Activated T-cell treated with anti-CD3 and anti-CD28 coated beads, Interleukin-2, amount 50 U/mL, for 1 hour (primary cell): ENCODE results near the gene GADL1.

ENCODE experiments used
- DNase-seq: peaks from one replicate; pipeline ENCODE4 v3.0.0-alpha.2; 2020

The GADL1 gene

DNA sequence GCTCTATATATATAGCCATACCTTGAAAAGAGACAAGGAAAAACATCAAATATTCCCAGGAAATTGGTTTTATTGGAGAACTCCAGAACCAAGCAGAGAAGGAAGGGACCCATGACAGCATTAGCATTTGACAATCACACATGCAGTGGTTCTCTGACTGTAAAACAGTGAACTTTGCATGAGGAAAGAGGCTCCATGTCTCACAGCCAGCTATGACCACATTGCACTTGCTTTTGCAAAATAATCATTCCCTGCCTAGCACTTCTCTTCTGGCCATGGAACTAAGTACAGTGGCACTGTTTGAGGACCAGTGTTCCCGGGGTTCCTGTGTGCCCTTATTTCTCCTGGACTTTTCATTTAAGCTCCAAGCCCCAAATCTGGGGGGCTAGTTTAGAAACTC, 202.5 kb downstream of the GADL1 start:
- no peak for DNase-seq

DNA sequence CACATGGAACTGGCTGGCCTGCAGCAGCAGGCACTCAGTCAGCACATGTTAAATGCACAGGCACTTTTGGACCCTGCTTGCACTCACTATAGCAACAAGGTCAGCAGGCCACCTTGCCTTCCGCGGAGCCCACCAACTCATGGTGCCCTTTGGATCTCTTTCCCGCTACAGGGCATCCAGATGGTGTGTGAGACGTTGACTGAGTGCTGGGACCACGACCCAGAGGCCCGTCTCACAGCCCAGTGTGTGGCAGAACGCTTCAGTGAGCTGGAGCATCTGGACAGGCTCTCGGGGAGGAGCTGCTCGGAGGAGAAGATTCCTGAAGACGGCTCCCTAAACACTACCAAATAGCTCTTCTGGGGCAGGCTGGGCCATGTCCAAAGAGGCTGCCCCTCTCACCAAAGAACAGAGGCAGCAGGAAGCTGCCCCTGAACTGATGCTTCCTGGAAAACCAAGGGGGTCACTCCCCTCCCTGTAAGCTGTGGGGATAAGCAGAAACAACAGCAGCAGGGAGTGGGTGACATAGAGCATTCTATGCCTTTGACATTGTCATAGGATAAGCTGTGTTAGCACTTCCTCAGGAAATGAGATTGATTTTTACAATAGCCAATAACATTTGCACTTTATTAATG, 203.1 kb downstream of the GADL1 start:
- DNase-seq: no peak

- DNase-seq: no peak
These were observed 204.3 kb downstream of the GADL1 start for GRCh38 chr3:30690199-30690598.

GRCh38 chr3:30688776-30689641, 205.5 kb downstream of the GADL1 start:
- no peak for DNase-seq

DNA sequence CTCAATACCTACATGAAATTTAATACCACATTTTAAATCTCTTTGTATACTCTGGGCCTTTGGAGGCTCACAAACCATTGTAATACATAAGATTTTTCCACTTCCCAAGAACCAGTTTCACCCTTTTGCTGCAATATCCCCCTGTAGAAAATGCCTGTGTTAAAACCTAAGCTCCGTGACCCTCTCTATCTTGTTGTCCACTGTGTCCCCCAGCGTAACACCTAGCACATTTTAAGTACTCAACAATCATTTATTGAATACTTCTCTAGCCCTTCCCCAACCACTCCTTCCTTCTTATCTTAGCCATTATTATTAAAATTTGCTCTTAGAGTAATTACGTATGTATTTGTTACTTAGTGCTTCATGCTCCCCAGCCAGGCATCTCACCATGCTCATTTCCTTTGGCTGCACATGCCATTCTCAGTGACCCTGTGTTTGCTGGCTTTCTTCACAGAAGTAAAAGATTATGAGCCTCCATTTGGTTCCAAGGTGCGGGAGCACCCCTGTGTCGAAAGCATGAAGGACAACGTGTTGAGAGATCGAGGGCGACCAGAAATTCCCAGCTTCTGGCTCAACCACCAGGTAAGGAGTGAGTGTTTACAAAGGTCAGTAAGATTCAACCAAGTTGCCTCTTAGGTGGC, 206.4 kb downstream of the GADL1 start:
- DNase-seq: no peak

DNA sequence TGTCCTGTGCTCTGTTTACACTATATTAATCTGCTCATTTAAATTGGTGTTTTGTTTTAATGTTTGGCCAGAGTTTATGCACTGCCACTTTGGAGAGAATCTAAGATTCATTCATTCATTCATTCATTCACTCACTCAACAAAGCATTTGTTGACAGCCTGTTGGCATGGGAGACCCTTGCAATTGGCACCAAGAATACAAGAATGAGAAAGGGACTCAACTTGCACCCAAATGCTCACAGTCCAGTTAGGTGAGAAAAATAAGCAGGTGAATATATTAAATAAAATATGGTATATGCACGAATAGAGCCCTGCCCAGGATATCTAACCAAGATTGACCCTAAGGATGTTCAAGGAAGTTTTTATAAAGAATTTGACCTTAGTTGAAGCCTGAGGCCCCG, 207.7 kb downstream of the GADL1 start:
- DNase-seq: no peak

DNA sequence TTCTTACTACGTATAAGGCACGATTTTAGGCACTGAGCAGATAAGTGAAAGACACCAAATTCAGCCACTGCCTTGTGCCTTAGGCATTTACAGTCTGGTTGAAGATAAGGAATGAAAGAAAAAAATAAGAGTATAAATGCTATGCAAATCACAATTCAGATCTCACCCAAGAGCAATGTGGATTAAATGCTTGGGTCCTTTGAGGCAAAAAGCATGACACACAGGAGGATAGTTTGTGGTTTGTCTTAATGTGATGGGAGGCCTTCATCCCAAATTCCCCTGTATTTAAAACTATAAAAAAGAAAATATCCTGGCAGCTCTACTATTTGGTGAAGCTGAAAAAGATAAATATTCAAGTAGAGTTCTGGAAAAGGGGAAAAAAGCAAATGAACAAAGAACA, 208.3 kb downstream of the GADL1 start:
- DNase-seq: no peak

DNA sequence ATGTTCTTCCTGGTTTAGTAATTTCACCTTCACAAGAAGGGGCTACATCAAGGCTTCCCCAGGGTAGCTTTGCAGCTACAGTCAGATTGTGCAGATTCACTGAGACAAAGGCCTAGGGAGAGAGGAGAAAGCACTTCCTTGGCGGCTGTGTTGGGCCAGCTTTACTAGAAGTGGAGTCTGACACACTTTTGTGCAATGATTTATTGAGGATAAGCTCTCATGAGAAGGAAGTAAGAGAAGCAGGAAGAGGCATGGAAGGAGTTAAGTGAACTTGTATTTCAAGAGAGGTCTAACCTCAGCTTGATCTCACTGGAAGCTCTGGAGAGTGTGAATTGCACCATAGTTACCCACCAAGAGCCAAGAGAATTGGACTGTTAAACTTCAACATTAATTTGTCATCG, 209.2 kb downstream of the GADL1 start:
- DNase-seq: no peak

GRCh38 chr3:30684356-30684755, 210.1 kb downstream of the GADL1 start:
- DNase-seq: no peak

DNA sequence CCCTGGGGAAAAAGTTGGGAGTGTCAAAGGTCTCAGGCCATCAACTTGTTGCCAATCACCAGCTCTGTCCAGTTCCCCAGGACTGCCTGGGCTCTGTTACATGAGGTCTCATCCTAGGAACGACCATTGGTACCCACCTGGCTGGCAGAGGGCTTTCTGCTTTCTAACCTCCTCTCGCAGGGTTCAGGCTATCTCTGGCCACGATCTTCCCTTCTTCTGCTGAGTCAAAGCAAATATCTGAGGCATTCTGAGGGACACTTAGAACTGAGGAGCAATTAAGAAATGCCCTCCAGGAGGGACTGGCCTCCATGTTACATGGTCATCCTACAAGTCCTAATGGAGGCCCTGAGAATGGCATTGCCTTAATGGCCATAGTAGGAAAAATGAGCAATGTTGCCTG, 210.7 kb downstream of the GADL1 start:
- no peak for DNase-seq

DNA sequence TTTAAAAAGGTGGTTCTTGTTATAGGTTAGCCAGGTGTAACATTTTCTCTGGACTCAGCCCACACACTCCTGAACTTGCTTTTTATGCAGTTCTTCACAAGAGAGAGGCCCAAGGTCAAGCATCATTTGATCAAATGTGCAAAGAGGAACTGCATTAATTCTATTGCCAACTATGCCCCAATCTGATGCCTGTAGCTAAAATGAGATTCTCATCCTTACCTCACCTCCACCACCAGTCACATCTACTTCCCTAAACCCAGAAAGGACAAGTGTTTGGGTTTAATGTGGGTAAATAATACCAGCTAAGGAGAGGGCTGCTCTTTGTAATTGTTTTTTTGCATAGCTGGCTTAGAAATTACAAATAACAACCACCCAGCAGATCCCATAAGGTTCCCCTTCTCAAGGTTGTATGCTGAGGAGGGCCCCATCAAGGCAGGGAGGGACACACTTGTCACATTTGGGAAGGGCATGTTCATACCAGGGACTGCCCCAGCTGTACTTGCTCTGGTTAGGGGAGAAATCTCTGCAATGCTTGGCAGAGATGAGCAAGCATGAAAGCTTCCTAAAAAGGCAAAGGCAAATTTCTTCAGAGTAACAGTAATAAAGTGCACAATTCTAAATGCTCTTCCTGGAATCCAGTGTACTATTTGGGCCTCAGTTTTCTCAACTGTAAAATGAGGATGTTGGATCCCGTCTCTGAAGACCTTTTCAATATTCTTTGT, 211.9 kb downstream of the GADL1 start:
- no peak for DNase-seq

DNA sequence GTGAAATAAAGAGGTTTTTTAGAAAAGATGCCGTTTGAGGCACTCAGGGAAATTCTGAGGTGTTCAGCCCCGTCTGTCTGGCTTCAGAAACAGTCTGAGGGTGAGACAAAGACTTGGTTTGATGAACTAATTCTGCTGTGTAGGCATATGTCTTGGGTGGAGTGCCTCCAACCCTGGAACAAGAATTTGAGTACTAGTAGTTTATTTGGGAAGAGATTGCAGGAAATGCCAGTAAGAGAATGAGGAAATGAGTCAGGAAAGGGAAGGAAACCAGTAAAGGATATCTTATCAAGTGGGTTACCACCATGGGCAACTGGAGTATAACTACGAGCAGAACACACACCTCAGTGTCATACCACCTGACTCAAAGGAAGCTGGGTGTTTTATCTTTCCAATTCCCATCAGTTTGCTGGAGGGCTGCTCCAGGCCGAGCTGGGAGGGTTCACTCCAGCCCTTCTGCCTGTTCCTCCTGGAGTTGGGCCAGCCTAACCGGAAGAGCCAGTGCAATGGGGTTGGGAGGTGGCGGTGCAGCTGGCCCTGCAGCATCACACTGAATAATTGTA, 212.7 kb downstream of the GADL1 start:
- no peak for DNase-seq

- DNase-seq: no peak
These were observed 213.4 kb downstream of the GADL1 start for GRCh38 chr3:30680789-30681648.

DNA sequence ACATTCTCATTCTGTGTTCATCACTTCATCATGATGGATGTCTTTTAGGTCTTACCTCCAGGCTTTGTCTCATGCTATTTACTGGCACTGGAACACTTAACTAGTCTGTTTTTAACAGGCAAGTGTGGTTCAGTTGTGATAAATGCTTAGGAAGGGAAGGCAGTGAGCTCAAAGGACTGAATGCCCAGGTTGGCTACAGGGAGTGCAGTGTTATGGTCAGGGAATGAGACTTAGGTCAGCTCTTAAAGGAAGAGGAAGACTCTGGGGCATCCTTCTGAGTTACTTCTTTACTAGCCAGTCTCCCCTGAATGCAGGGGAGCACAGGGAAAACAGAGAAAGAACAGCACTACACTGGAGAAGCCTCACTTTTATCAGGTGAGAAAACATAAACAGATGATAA, 215.4 kb downstream of the GADL1 start:
- no peak for DNase-seq

GRCh38 chr3:30677347-30677685, 217.1 kb downstream of the GADL1 start:
- DNase-seq: no peak

DNA sequence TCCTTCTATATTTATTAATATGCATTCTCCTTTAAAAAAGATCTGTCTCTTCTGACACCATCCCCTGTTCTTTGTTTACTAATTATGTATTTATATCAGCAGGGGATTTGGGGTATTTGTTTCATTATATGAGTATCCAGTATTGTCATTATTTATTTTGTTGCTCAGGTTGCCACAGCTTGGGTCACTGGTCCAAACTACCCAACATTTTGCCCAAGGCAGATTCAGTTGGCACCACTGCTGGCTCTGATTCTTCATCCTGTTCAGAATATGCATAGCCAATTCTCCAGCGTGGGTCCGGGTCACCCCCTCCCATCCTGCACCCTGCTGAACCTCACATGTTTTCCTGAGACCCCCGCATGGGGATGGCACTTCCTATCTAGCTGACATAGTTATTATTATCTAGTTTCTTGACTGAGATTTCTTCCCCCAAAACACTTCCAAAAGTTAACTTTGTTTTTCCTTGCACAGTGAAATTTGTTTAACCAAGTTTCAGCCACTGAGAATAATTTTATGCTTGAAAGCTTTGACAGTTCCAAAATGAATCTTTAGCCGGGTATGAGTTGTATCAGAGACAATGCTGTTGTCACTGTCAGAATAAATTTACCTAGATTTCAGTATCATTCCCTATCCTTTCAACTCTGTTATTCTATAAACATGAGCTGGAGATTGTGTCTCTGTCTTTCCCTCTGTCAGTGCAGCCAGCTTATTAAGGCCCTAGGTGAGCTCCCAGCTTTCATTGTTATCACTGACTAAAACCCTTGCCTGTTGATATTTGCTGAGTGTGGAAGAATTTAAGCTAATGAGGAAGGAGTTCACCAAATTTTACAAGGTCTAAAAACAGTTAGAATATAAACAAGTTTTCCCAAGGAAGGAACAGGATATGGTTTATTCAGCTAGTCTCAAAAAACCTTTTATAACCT, 217.8 kb downstream of the GADL1 start:
- no peak for DNase-seq
